HepG2 (cell line): ENCODE results near the gene NUDT22. TPM values are rescaled to one million over a fixed set of nuclear protein-coding genes. Genes with fewer than 3 reads are reported as not detected.
A peak's percentile ranks its signal among the peaks of the same experiment; 100 is the strongest.

Experiments used
- KDM3A ChIP-seq: IDR thresholded peaks from 2 replicates; pipeline ENCODE4 v1.6.1; 2018; ENCODE audit warnings: low read depth, missing compliant biosample characterization
- MIER2 ChIP-seq: IDR thresholded peaks from 2 replicates; pipeline ENCODE4 v1.6.1; 2016; ENCODE audit warnings: missing biosample characterization, missing genetic modification reagents
- SAP130 ChIP-seq: IDR thresholded peaks from 2 replicates; pipeline ENCODE4 v1.6.1; 2016; ENCODE audit warnings: low read depth
- STAG1 ChIP-seq: sonication (generic); formaldehyde crosslinking; IDR thresholded peaks from 2 replicates; pipeline ENCODE4 v1.4.0; 2020; ENCODE audit warnings: missing genetic modification reagents
- ZNF10 ChIP-seq: sonication (generic); formaldehyde crosslinking; IDR thresholded peaks from 2 replicates; pipeline ENCODE4 v1.4.0; 2020; ENCODE audit warnings: mild to moderate bottlenecking, low read depth, missing genetic modification reagents, borderline replicate concordance
- ZNF713 ChIP-seq: sonication (generic); formaldehyde crosslinking; IDR thresholded peaks from 2 replicates; pipeline ENCODE4 v1.4.0; 2020; ENCODE audit warnings: mild to moderate bottlenecking, missing genetic modification reagents
- polyA plus RNA-seq, 8 experiments: library from polyadenylated mRNA; depleted of rRNA in 3 of 8; stranded (reverse) in 7 of 8; unstranded in 1 of 8; fragments of >200 nt; fragmentation: Illumina TruSeq in 4 of 8; extraction: Trizol in 4 of 8; gene quantifications; 2 replicates each; pipeline versions ENCODE4 v1.2.1 to v1.2.3, GENCODE V29; 2011 to 2016; ENCODE audit warnings: low read depth in 4 of 8, missing spikeins in 1 of 8, mixed read lengths in 1 of 8; ENCODE audit not compliant: insufficient read depth in 1 of 8
- total RNA-seq, 5 experiments: library from RNA; depleted of rRNA; stranded (reverse); fragments of >200 nt; fragmentation: Illumina TruSeq; extraction: Trizol; gene quantifications; 2 replicates each; pipeline ENCODE4 v1.2.3, GENCODE V29; 2016; ENCODE audit warnings: low read depth in 1 of 5
- TF ChIP-seq, protein P1 (sequence below): sonication (generic); formaldehyde crosslinking; IDR thresholded peaks from 2 replicates; pipeline ENCODE4 v1.5.0; 2020; ENCODE audit warnings: mild to moderate bottlenecking, missing genetic modification reagents, borderline replicate concordance
- TF ChIP-seq, protein P2 (sequence below): sonication (generic); formaldehyde crosslinking; IDR thresholded peaks from 2 replicates; pipeline ENCODE4 v1.4.0; 2020; ENCODE audit warnings: mild to moderate bottlenecking, missing genetic modification reagents

The NUDT22 gene
- total and polyA plus RNA-seq, 2 of the 13 experiments (the other 11 are each of a cell fraction or from before 2014, with no cell fraction given), result 33.5 to 39.8 TPM

DNA sequence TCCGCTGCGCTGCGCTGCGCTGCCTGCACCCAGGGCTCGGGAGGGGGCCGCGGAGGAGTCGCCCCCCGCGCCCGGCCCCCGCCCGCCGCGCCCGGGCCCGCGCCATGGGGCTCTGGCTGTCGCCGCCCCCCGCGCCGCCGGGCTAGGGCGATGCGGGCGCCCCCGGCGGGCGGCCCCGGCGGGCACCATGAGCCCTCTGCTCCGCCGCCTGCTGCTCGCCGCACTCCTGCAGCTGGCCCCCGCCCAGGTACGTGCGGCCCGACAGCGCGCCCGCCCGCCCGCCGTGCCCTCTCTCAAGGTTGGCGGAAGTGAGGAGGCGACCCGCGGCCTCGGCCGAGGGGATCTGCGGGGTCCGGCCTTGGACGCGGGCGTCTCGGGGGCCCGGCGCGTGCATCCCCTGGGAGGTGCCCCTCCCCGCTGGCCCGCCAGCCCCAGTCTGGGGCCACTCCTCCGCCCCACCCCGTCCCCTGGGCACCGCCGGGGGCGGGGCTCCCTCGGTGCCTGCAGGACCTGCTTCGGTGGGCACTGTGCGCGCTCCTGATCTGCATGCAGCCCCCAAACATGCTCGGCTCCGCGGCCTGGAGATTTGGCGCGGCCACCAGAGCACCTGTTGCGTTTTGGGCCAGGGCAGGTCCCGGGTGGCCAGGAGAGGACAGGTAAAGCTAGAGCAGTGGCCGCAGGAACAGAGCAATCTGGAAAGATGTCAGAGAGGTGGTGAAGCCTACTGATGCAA, 8.7 kb downstream of the NUDT22 start (continued):
- TF ChIP-seq, protein P1, sequence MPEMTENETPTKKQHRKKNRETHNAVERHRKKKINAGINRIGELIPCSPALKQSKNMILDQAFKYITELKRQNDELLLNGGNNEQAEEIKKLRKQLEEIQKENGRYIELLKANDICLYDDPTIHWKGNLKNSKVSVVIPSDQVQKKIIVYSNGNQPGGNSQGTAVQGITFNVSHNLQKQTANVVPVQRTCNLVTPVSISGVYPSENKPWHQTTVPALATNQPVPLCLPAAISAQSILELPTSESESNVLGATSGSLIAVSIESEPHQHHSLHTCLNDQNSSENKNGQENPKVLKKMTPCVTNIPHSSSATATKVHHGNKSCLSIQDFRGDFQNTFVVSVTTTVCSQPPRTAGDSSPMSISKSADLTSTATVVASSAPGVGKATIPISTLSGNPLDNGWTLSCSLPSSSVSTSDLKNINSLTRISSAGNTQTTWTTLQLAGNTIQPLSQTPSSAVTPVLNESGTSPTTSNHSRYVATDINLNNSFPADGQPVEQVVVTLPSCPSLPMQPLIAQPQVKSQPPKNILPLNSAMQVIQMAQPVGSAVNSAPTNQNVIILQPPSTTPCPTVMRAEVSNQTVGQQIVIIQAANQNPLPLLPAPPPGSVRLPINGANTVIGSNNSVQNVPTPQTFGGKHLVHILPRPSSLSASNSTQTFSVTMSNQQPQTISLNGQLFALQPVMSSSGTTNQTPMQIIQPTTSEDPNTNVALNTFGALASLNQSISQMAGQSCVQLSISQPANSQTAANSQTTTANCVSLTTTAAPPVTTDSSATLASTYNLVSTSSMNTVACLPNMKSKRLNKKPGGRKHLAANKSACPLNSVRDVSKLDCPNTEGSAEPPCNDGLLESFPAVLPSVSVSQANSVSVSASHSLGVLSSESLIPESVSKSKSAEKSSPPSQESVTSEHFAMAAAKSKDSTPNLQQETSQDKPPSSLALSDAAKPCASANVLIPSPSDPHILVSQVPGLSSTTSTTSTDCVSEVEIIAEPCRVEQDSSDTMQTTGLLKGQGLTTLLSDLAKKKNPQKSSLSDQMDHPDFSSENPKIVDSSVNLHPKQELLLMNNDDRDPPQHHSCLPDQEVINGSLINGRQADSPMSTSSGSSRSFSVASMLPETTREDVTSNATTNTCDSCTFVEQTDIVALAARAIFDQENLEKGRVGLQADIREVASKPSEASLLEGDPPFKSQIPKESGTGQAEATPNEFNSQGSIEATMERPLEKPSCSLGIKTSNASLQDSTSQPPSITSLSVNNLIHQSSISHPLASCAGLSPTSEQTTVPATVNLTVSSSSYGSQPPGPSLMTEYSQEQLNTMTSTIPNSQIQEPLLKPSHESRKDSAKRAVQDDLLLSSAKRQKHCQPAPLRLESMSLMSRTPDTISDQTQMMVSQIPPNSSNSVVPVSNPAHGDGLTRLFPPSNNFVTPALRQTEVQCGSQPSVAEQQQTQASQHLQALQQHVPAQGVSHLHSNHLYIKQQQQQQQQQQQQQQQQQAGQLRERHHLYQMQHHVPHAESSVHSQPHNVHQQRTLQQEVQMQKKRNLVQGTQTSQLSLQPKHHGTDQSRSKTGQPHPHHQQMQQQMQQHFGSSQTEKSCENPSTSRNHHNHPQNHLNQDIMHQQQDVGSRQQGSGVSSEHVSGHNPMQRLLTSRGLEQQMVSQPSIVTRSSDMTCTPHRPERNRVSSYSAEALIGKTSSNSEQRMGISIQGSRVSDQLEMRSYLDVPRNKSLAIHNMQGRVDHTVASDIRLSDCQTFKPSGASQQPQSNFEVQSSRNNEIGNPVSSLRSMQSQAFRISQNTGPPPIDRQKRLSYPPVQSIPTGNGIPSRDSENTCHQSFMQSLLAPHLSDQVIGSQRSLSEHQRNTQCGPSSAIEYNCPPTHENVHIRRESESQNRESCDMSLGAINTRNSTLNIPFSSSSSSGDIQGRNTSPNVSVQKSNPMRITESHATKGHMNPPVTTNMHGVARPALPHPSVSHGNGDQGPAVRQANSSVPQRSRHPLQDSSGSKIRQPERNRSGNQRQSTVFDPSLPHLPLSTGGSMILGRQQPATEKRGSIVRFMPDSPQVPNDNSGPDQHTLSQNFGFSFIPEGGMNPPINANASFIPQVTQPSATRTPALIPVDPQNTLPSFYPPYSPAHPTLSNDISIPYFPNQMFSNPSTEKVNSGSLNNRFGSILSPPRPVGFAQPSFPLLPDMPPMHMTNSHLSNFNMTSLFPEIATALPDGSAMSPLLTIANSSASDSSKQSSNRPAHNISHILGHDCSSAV, result no peak
- TF ChIP-seq STAG1 (CRISPR knock-in tag), result no peak
- TF ChIP-seq ZNF10 (CRISPR knock-in tag), result no peak
- no peak for TF ChIP-seq ZNF713 (CRISPR knock-in tag)
- TF ChIP-seq MIER2 (CRISPR knock-in tag), result no peak
- TF ChIP-seq, protein P2, sequence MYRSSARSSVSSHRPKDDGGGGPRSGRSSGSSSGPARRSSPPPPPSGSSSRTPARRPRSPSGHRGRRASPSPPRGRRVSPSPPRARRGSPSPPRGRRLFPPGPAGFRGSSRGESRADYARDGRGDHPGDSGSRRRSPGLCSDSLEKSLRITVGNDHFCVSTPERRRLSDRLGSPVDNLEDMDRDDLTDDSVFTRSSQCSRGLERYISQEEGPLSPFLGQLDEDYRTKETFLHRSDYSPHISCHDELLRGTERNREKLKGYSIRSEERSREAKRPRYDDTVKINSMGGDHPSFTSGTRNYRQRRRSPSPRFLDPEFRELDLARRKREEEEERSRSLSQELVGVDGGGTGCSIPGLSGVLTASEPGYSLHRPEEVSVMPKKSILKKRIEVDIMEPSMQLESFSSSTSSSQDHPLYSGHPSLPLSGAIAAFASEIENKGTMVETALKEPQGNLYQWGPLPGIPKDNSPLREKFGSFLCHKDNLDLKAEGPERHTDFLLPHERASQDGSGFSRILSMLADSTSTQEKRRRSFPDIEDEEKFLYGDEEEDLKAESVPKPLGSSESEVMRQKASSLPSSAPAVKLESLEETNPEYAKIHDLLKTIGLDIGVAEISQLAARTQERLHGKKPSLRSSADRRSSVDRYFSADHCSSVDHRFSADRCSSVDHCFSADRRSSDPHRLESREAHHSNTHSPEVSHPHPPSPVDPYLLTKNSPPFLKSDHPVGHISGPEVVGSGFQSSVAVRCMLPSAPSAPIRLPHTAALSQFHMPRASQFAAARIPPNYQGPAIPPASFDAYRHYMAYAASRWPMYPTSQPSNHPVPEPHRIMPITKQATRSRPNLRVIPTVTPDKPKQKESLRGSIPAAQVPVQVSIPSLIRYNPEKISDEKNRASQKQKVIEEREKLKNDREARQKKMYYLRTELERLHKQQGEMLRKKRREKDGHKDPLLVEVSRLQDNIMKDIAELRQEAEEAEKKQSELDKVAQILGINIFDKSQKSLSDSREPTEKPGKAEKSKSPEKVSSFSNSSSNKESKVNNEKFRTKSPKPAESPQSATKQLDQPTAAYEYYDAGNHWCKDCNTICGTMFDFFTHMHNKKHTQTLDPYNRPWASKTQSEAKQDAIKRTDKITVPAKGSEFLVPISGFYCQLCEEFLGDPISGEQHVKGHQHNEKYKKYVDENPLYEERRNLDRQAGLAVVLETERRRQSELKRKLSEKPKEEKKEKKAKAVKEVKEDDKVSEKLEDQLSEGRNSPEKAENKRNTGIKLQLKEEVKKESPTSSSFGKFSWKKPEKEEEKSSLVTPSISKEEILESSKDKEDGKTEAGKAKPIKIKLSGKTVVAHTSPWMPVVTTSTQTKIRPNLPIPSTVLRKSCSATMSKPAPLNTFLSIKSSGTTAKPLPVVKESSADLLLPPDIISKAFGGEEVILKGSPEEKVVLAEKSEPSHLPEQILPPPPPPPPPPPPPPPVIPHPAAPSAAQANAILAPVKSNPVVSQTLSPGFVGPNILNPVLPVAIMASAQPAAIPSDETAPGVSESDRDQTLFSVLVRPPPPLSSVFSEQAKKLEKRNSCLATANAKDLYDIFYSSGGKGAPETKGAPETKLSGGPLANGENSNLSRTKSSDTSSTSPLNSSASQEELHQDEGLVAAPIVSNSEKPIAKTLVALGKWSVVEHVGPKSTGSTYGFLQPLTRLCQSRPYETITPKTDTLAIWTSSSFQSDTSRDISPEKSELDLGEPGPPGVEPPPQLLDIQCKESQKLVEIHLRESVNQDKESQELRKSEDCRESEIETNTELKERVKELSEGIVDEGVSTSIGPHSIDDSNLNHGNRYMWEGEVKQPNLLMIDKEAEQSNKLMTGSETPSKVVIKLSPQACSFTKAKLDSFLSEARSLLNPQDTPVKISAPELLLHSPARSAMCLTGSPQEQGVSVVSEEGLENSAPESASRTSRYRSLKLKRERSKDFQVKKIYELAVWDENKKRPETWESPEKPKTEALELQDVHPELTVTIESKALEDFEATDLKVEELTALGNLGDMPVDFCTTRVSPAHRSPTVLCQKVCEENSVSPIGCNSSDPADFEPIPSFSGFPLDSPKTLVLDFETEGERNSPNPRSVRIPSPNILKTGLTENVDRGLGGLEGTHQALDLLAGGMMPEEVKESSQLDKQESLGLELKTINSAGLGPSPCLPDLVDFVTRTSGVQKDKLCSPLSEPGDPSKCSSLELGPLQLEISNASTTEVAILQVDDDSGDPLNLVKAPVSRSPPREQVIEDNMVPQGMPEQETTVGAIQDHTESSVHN (CRISPR knock-in tag), result no peak
- TF ChIP-seq KDM3A, result no peak; the same call in 1 of the 2 replicates
- peak; percentile 81 for TF ChIP-seq SAP130 (CRISPR knock-in tag)
